Measurements from ENCODE around the gene ANKZF1. TPM values are rescaled to one million over a fixed set of nuclear protein-coding genes. Genes with fewer than 3 reads are reported as not detected.

The ANKZF1 gene
- polyA plus RNA-seq, 3 donors, result 7.6 to 79.3 (median 10.4) TPM

DNA sequence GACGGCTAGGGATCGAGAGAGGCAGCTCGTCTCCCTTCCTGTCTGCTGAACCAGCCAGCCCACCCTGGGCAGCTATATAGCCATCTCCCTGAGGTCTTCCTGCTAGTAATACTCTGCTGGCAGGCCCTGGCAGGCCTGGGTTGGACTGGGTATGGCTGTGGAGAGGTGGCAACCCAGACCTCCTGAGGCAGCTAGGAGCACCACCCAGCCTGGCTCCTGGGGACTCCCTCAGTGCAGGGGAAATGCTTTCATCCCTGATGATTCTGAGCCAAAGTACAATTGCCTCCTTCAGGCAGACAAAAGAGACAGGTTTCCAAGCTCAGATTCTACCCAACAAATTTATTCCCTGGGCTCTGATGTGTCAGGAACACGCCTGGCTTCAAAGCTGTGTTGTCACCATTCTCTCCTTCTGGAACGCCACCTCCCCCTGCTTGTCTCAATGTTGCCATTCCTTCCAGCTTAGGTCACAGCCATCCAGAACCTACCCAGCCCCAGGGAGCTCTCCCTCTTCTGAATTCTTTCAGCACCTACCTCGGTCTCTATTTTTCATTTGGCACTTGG, 44.8 kb downstream of the ANKZF1 start:
- Mint-ChIP-seq H3K27ac (peak overlapping the region in 1 of 7 donors; percentile 35), H3K9me3 (no peaks in the 10 kb centered on the region), H3K36me3 (no peaks in the 10 kb centered on the region), H3K4me1 (peaks cover 17% of the 10 kb centered on the region), H3K4me3 (no peak overlapping the region), H3K27me3 (ENCODE audit: low read depth in 3 of 3) (peaks cover 14 to 23% (median 15%) of the 10 kb centered on the region in 3 donors)
- Histone ChIP-seq H3K9me3 (replicated peaks in 1 of 2; ENCODE audit: control insufficient read depth in 1 of 2, insufficient read depth in 1 of 2, low read length in 2 of 2) (no peaks in the 10 kb centered on the region), H4K20me1 (ENCODE audit: insufficient read depth, low read length) (no peaks in the 10 kb centered on the region), H3K4me3 (replicated peaks in 1 of 3; ENCODE audit: low read depth in 2 of 3, low read length in 3 of 3) (no peak overlapping the region), H3K27me3 (ENCODE audit: control insufficient read depth in 2 of 2, insufficient read depth in 2 of 2, low read length in 2 of 2) (no peaks in the 10 kb centered on the region), H3K36me3 (replicated peaks in 1 of 2; ENCODE audit: control insufficient read depth in 1 of 2, insufficient read depth in 2 of 2, low read length in 2 of 2) (no peaks in the 10 kb centered on the region), H3K79me2 (ENCODE audit: insufficient read depth, low read length) (no peaks in the 10 kb centered on the region), H3K4me2 (replicated peaks; ENCODE audit: extremely low read depth, low read length, poor library complexity, severe bottlenecking) (no peak overlapping the region), H3K9ac (ENCODE audit: insufficient read depth, low read length, poor library complexity, severe bottlenecking) (no peak overlapping the region), H3K27ac (ENCODE audit: low read depth in 1 of 2, low read length in 2 of 2) (no peak overlapping the region), H2AFZ (ENCODE audit: insufficient read depth, low read depth, low read length, poor library complexity, severe bottlenecking) (no peak overlapping the region), H3K4me1 (ENCODE audit: control insufficient read depth in 1 of 2, insufficient read depth in 2 of 2, low read length in 2 of 2) (peaks cover 14 to 17% of the 10 kb centered on the region in 2 donors)
- intact Hi-C loops (cut with micrococcal nuclease), result no loop called here
- WGBS (ENCODE audit: insufficient coverage), result 86% methylated on average over 1 of the region's 6 CpGs
- TF ChIP-seq CTCF (IDR thresholded peaks at IDR 0.05), result no peak
- DNase-seq, result no peak

GRCh38 chr2:219277703-219278654, 48.4 kb downstream of the ANKZF1 start:
- peaks cover 26 to 30% of the 10 kb centered on the region in 2 donors for H3K36me3 Mint-ChIP-seq
- peaks cover 2 to 10% (median 9%) of the 10 kb centered on the region in 3 donors for H3K27me3 Mint-ChIP-seq (ENCODE audit: low read depth in 3 of 3)
- H3K79me2 ChIP-seq (ENCODE audit: insufficient read depth, low read length), result peaks cover 5% of the 10 kb centered on the region
- H3K27ac ChIP-seq (ENCODE audit: low read depth in 1 of 2, low read length in 2 of 2), result peak overlapping the region; percentile 12 to 97
- no peaks in the 10 kb centered on the region for H3K9me3 ChIP-seq (replicated peaks in 1 of 2; ENCODE audit: control insufficient read depth in 1 of 2, insufficient read depth in 1 of 2, low read length in 2 of 2)
- peak overlapping the region; percentile 87 to 98 (median 96) for H3K27ac Mint-ChIP-seq
- peak overlapping the region; percentile 70 to 84 for H3K4me3 Mint-ChIP-seq
- H3K4me1 Mint-ChIP-seq, result peaks cover 29% of the 10 kb centered on the region
- peak overlapping the region; percentile 98 for H3K9ac ChIP-seq (ENCODE audit: insufficient read depth, low read length, poor library complexity, severe bottlenecking)
- peak; percentile 98 for TF ChIP-seq CTCF (IDR thresholded peaks at IDR 0.05)
- 24% methylated on average over 15 of the region's 25 CpGs for WGBS (ENCODE audit: insufficient coverage)
- DNase-seq, result peak; percentile 55 to 77 (median 68)
- H3K9me3 Mint-ChIP-seq, result peaks cover 0 to 2% (median 0%) of the 10 kb centered on the region in 7 donors
- peak overlapping the region in 1 of 3 experiments; percentile 66 for H3K4me3 ChIP-seq (replicated peaks in 1 of 3; ENCODE audit: low read depth in 2 of 3, low read length in 3 of 3)
- no peaks in the 10 kb centered on the region for H4K20me1 ChIP-seq (ENCODE audit: insufficient read depth, low read length)
- H3K27me3 ChIP-seq (ENCODE audit: control insufficient read depth in 2 of 2, insufficient read depth in 2 of 2, low read length in 2 of 2), result no peaks in the 10 kb centered on the region
- peak overlapping the region; percentile 83 for H2AFZ ChIP-seq (ENCODE audit: insufficient read depth, low read depth, low read length, poor library complexity, severe bottlenecking)
- peaks cover 23 to 31% of the 10 kb centered on the region in 2 donors for H3K4me1 ChIP-seq (ENCODE audit: control insufficient read depth in 1 of 2, insufficient read depth in 2 of 2, low read length in 2 of 2)
- peaks cover 17 to 27% of the 10 kb centered on the region in 2 donors for H3K36me3 ChIP-seq (replicated peaks in 1 of 2; ENCODE audit: control insufficient read depth in 1 of 2, insufficient read depth in 2 of 2, low read length in 2 of 2)
- intact Hi-C loops (cut with micrococcal nuclease), result loop anchor here (2.0 kb wide), 3 partner anchors 17 to 109 kb away; partner anchors contain the start of gene DNPEP (in 2 of the 2)
- H3K4me2 ChIP-seq (replicated peaks; ENCODE audit: extremely low read depth, low read length, poor library complexity, severe bottlenecking), result peak overlapping the region; percentile 76

All from CD14-positive monocyte (primary cell).